Osteoblast (primary cell): ENCODE results near the gene BTD. TPM values are rescaled to one million over a fixed set of nuclear protein-coding genes. Genes with fewer than 3 reads are reported as not detected.

Source experiments
- DNase-seq: peaks from one replicate; pipeline ENCODE4 v3.0.0; 2011; ENCODE audit warnings: low spot score, mixed read lengths; ENCODE audit not compliant: insufficient read length; ENCODE audit errors: missing footprints
- H2AFZ ChIP-seq: 2 replicates; pipeline ENCODE4 v1.6.0; 2011; ENCODE audit warnings: mild to moderate bottlenecking, low read length
- H3K27ac ChIP-seq: 2 replicates; pipeline ENCODE4 v1.5.1; 2011; ENCODE audit warnings: mild to moderate bottlenecking, low read depth, low read length, moderate library complexity
- H3K27me3 ChIP-seq: 2 replicates; pipeline ENCODE4 v1.6.0; 2012; ENCODE audit warnings: mild to moderate bottlenecking, control low read depth, inconsistent platforms, low read length, moderate library complexity; ENCODE audit not compliant: insufficient read depth
- H3K36me3 ChIP-seq: 2 replicates; pipeline ENCODE4 v1.5.1; 2011; ENCODE audit warnings: mild to moderate bottlenecking, low read length, control low read depth, moderate library complexity; ENCODE audit not compliant: insufficient read depth
- H3K4me1 ChIP-seq: 2 replicates; pipeline ENCODE4 v1.5.1; 2011; ENCODE audit warnings: mild to moderate bottlenecking, low read length, control low read depth, moderate library complexity; ENCODE audit not compliant: insufficient read depth
- H3K4me2 ChIP-seq: 2 replicates; pipeline ENCODE4 v1.6.0; 2011; ENCODE audit warnings: mild to moderate bottlenecking, low read length; ENCODE audit not compliant: insufficient read depth
- H3K4me3 ChIP-seq: fragments of 200-600 bp; sonication (generic); 3 replicates; pipeline ENCODE4 v1.5.1; 2012; ENCODE audit warnings: mild to moderate bottlenecking, low read length, inconsistent platforms; ENCODE audit not compliant: insufficient read depth
- H3K79me2 ChIP-seq: 2 replicates; pipeline ENCODE4 v1.6.0; 2012; ENCODE audit warnings: mild to moderate bottlenecking, low read length, control low read depth, inconsistent platforms; ENCODE audit not compliant: insufficient read depth
- H3K9me3 ChIP-seq: 2 replicates; pipeline ENCODE4 v1.5.1; 2011; ENCODE audit warnings: low read depth, low read length, control low read depth
- H4K20me1 ChIP-seq: 2 replicates; pipeline ENCODE4 v1.6.0; 2012; ENCODE audit warnings: mild to moderate bottlenecking, low read length, control low read depth; ENCODE audit not compliant: insufficient read depth
- total RNA-seq: library from RNA; depleted of rRNA; stranded (reverse); fragments of >200 nt; gene quantifications from 2 replicates; pipeline ENCODE4 v1.2.3, GENCODE V29; 2012
- TF ChIP-seq, protein P1 (sequence below): IDR thresholded peaks from 2 replicates; pipeline ENCODE4 v1.5.1; 2011; ENCODE audit warnings: mild to moderate bottlenecking, low read depth, low read length, moderate library complexity; ENCODE audit errors: extremely low read depth

Gene BTD
- total RNA-seq, 1 donor: 31.1 TPM

DNA sequence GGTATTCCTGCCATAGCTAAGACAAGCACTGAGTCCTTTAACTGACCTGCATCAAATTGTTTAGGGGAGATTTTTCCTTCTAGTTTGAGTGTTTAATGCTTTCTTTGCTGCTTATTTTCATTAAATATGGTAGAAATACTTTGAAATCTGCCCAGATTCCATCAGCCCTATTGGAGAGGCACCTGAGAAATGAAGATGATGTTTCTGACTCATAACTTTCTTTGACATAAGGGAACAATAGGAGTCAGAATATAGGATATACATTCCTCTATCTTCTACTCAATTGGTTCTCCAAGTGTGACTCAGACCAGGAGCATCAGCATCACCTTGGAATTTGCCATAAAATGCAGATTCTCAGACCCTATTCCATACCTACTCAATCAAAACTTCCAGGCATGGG is 27.4 kb downstream of the BTD start:
- DNase-seq: peak; percentile 72
- Histone ChIP-seq H3K79me2 (peaks cover 5% of the 10 kb centered on the region), H3K9me3 (no peaks in the 10 kb centered on the region), H3K4me1 (peaks cover 26% of the 10 kb centered on the region), H3K27me3 (no peaks in the 10 kb centered on the region), H3K36me3 (no peaks in the 10 kb centered on the region), H3K27ac (no peak overlapping the region), H4K20me1 (no peaks in the 10 kb centered on the region), H3K4me3 (no peak overlapping the region), H2AFZ (no peak overlapping the region), H3K4me2 (no peak overlapping the region)
- TF ChIP-seq, protein P1, sequence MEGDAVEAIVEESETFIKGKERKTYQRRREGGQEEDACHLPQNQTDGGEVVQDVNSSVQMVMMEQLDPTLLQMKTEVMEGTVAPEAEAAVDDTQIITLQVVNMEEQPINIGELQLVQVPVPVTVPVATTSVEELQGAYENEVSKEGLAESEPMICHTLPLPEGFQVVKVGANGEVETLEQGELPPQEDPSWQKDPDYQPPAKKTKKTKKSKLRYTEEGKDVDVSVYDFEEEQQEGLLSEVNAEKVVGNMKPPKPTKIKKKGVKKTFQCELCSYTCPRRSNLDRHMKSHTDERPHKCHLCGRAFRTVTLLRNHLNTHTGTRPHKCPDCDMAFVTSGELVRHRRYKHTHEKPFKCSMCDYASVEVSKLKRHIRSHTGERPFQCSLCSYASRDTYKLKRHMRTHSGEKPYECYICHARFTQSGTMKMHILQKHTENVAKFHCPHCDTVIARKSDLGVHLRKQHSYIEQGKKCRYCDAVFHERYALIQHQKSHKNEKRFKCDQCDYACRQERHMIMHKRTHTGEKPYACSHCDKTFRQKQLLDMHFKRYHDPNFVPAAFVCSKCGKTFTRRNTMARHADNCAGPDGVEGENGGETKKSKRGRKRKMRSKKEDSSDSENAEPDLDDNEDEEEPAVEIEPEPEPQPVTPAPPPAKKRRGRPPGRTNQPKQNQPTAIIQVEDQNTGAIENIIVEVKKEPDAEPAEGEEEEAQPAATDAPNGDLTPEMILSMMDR: no peak

DNA sequence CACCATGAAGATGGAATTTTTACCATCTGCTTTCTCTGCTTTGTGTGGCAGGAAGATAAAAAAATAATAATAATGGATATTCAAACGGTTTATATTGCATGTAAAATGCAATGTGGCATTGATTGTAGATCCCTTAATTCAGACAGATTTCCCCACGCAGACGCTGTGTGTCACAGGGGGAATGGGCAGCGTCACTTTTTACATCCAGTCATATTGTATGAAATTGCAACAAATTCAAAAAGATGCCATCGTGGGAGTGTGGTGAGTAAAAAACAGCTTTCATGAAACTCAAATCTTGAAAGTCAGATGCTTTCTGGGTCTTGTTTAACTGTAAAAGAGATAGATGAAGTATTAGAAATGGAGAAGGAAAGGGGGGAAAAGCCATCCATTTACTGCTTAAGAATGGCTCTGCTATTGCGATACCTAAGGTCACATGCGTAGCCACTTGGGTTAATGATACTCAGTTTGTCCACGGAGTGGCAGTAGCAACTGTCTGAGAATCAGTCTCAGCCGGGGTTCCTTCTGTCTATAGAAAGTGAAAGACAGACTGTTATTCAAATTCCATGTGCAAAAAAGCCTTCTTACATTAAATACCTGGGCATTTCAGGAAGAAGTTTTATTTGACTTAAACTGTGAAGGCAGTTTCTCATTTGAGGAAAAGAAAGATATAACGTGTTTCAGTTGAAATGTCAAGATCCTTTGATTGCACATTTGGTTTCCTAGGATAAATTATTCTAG is 28.5 kb downstream of the BTD start:
- H3K4me2 ChIP-seq: peak overlapping the region; percentile 84
- TF ChIP-seq, protein P1: peak; percentile 84
- DNase-seq: peak; percentile 67
- peak overlapping the region; percentile 64 for H3K4me3 ChIP-seq
- peak overlapping the region; percentile 84 for H2AFZ ChIP-seq
- H3K4me1 ChIP-seq: peaks cover 36% of the 10 kb centered on the region
- no peaks in the 10 kb centered on the region for H4K20me1 ChIP-seq
- no peaks in the 10 kb centered on the region for H3K36me3 ChIP-seq
- H3K27me3 ChIP-seq: no peaks in the 10 kb centered on the region
- H3K27ac ChIP-seq: peak overlapping the region; percentile 94
- H3K9me3 ChIP-seq: no peaks in the 10 kb centered on the region
- H3K79me2 ChIP-seq: peaks cover 5% of the 10 kb centered on the region

DNA sequence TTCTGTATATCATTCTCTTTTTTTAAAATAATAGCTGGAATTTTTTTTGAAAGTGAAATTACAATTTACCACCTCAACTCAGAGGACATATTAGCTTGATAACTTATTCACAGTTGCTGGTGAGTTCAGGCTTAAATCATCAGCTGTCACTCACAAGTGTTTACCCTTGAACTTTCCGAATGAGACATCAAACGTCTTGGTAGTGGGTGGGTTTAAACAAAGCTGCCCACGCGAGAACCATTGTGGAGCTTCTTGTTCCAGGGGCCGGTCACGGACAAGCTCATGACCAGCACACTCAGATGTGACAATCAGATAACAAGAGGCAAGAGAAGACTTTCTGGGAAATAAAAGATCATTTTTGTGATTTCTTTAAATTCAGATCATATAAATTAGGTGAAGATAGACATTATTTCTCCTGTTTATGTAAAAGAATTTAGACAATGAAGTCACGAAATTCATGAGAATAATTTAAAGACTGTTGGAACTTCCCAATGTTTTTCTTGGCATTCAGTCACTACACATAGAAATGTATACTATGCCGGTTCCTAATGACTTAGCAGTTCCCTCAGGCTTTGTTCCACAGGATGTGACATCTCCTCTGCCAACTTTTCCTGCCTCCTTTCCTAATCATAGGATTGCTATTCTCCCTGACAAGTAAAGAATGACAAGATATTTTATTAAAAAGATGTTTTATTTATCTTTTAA is 29.3 kb downstream of the BTD start:
- TF ChIP-seq, protein P1: no peak
- H2AFZ ChIP-seq: peak overlapping the region; percentile 84
- no peaks in the 10 kb centered on the region for H4K20me1 ChIP-seq
- H3K36me3 ChIP-seq: no peaks in the 10 kb centered on the region
- peak overlapping the region; percentile 94 for H3K27ac ChIP-seq
- DNase-seq: peak; percentile 80
- peaks cover 5% of the 10 kb centered on the region for H3K79me2 ChIP-seq
- peak overlapping the region; percentile 84 for H3K4me2 ChIP-seq
- peak overlapping the region; percentile 64 for H3K4me3 ChIP-seq
- H3K4me1 ChIP-seq: peaks cover 44% of the 10 kb centered on the region
- H3K27me3 ChIP-seq: no peaks in the 10 kb centered on the region
- H3K9me3 ChIP-seq: no peaks in the 10 kb centered on the region

DNA sequence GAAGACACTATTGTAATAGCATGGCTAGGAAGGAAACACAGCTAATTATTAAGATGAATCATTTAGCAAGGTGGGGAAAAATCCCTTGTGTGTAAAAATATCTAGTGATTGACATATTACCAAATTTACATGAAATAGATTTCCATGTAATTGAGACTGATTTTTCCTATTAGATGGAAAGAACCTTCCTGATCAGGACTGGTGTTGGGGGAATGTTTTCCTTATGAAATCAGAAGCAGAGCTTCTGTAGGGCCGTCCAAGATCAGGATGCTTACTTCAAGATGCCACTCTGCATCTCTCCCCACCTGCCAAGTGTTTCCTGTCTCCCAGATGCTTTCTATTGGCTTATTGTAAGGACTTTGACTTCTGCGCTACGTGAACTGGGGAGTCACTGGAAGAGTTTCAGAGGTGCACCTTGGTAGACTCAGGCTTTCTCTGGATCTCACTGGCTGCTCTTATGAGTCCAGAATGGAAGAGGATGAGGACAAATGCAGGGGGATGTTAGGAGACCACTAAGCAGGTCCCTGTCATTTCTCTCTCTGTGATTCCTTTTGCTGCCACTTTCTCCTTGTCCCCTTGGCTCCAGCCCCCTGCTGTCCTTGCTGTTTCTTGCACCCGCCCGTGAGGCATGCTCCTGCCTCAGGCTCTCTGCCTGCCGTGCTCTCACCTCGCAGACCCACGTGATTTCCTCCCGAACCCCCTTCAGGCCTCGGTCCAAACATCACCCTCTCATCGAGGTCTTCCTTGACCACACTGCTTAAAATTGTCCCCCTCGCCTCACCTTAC is 30.1 kb downstream of the BTD start:
- peak overlapping the region; percentile 40 for H2AFZ ChIP-seq

More for the DNA sequence above, 30.1 kb downstream of the BTD start:
- Histone ChIP-seq H4K20me1 (no peaks in the 10 kb centered on the region), H3K4me1 (peaks cover 51% of the 10 kb centered on the region), H3K4me3 (no peak overlapping the region), H3K27ac (peak overlapping the region; percentile 94), H3K4me2 (peak overlapping the region; percentile 84), H3K36me3 (no peaks in the 10 kb centered on the region), H3K27me3 (no peaks in the 10 kb centered on the region), H3K9me3 (no peaks in the 10 kb centered on the region), H3K79me2 (peaks cover 5% of the 10 kb centered on the region)
- DNase-seq: peak; percentile 13
- TF ChIP-seq, protein P1: no peak
